ENCODE results near the gene KCNT1.

GRCh38 chr9:135700525-135700924 is 1.5 kb upstream of the KCNT1 start:
- TF ChIP-seq GATA2 (IDR thresholded peaks at IDR 0.05; ENCODE audit: low read depth, low read length) (no peak), GATA3 (IDR thresholded peaks at IDR 0.05; ENCODE audit: low read depth, low read length) (no peak)
